Neural crest cell (in vitro differentiated cells): ENCODE data around the gene FUOM. TPM values are rescaled to one million over a fixed set of nuclear protein-coding genes. Genes with fewer than 3 reads are reported as not detected.

Experiments
- DNase-seq: peaks from one replicate; pipeline ENCODE4 v3.0.0; 2021; ENCODE audit warnings: low read depth, mixed read lengths, low spot score
- H3K27ac Mint-ChIP-seq: one replicate; pipeline ENCODE4 v1.8.0; 2021; ENCODE audit warnings: mild to moderate bottlenecking, mixed read lengths; ENCODE audit not compliant: unreplicated experiment
- H3K27me3 Mint-ChIP-seq: 2 replicates; pipeline ENCODE4 v1.8.0; 2021; ENCODE audit warnings: low read depth, mild to moderate bottlenecking, mixed read lengths
- H3K36me3 Mint-ChIP-seq: 2 replicates; pipeline ENCODE4 v1.8.0; 2021; ENCODE audit warnings: low read depth, mild to moderate bottlenecking, mixed read lengths
- H3K4me1 Mint-ChIP-seq: 2 replicates; pipeline ENCODE4 v1.8.0; 2021; ENCODE audit warnings: mixed read lengths
- H3K4me3 Mint-ChIP-seq: one replicate; pipeline ENCODE4 v1.8.0; 2021; ENCODE audit warnings: mild to moderate bottlenecking, mixed read lengths
- H3K9me3 Mint-ChIP-seq: 2 replicates; pipeline ENCODE4 v1.8.0; 2021; ENCODE audit warnings: mixed read lengths
- CTCF ChIP-seq: fragments of 200-600 bp; sonication (generic); conservative IDR thresholded peaks from 2 replicates; pipeline ENCODE4 v1.5.0; 2021; ENCODE audit warnings: antibody characterized with exemption, mild to moderate bottlenecking
- total RNA-seq: library from RNA; stranded (reverse); gene quantifications from 2 replicates; pipeline ENCODE4 v1.2.1, GENCODE V29; 2021

The FUOM gene
- total RNA-seq, 1 donor from 2014 or later, result 18.3 TPM

GRCh38 chr10:133338080-133339071 is 19.4 kb downstream of the FUOM start:
- DNase-seq, result no peak
- Mint-ChIP-seq H3K4me1 (peaks cover 3% of the 10 kb centered on the region), H3K27ac (no peak overlapping the region), H3K27me3 (peaks cover 38% of the 10 kb centered on the region), H3K36me3 (no peaks in the 10 kb centered on the region), H3K4me3 (no peak overlapping the region), H3K9me3 (peaks cover 6% of the 10 kb centered on the region)
- no peak for TF ChIP-seq CTCF

DNA sequence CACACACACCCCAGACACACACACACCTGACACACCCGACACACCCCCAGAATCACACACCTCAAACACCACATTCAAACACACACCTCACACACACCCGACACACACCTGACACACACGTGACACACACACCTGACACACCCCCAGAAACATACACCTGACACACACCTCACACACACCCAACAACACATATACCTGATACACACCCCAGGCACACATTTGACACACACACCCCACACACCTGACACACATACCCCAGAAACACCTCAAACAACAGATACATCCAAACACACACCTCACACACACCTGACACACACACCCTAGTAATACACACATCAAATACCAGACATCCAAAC is 20.5 kb downstream of the FUOM start:
- Mint-ChIP-seq H3K4me1 (peaks cover 3% of the 10 kb centered on the region), H3K27me3 (peaks cover 43% of the 10 kb centered on the region), H3K4me3 (no peak overlapping the region), H3K9me3 (peaks cover 6% of the 10 kb centered on the region), H3K36me3 (peaks cover 4% of the 10 kb centered on the region), H3K27ac (no peak overlapping the region)
- TF ChIP-seq CTCF, result no peak
- DNase-seq, result no peak

- Mint-ChIP-seq H3K4me3 (no peak within 1 kb of the TSS), H3K27me3 (peaks cover 45% of the 10 kb centered on the region), H3K27ac (no peak within 1 kb of the TSS), H3K36me3 (peaks cover 5% of the 10 kb centered on the region), H3K9me3 (peaks cover 3% of the 10 kb centered on the region), H3K4me1 (peaks cover 3% of the 10 kb centered on the region)
- DNase-seq, result peak; percentile 28
- TF ChIP-seq CTCF, result no peak
These were observed 21.0 kb downstream of the FUOM start, which contains the start of gene CALY for GRCh38 chr10:133336577-133337369. CALY (minus strand) TSS chr10:133336896; CDS start chr10:133328989, 7,907 bp downstream.

DNA sequence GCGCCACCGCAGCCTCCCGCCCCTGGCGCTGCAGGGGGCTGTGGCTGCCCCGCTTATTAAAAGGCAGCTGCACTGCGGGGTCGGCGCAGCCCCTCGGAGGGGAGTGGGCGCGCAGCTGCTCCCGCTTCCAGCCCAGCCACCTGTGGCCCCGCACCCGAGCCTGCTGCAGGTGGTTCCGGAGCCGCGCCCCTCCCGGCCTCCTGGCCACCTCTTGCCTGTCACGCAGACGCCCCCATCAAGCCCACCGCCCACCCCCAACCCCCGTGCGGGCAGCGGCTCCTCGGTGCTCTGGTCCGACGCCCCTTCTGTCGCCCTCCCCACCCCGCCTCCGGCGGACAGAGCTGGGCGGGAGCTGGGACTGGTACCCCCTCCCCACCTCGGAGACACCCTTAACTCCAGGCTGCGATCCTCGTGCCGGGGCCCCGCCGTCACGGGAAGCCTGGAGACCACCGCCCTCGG is 21.7 kb downstream of the FUOM start:
- peaks cover 3% of the 10 kb centered on the region for H3K4me1 Mint-ChIP-seq
- DNase-seq, result no peak
- peaks cover 45% of the 10 kb centered on the region for H3K27me3 Mint-ChIP-seq
- H3K4me3 Mint-ChIP-seq, result no peak overlapping the region
- no peaks in the 10 kb centered on the region for H3K9me3 Mint-ChIP-seq
- no peak for TF ChIP-seq CTCF
- no peak overlapping the region for H3K27ac Mint-ChIP-seq
- H3K36me3 Mint-ChIP-seq, result peaks cover 5% of the 10 kb centered on the region

- H3K36me3 Mint-ChIP-seq, result peaks cover 5% of the 10 kb centered on the region
- no peak overlapping the region for H3K27ac Mint-ChIP-seq
- peak; percentile 51 for DNase-seq
These were observed 22.3 kb downstream of the FUOM start for GRCh38 chr10:133335246-133336117.

More at GRCh38 chr10:133335246-133336117, 22.3 kb downstream of the FUOM start:
- Mint-ChIP-seq H3K9me3 (no peaks in the 10 kb centered on the region), H3K4me3 (no peak overlapping the region), H3K27me3 (peaks cover 48% of the 10 kb centered on the region), H3K4me1 (peaks cover 3% of the 10 kb centered on the region)
- no peak for TF ChIP-seq CTCF
